Trophoblast cell (in vitro differentiated cells and primary cell): ENCODE measurements around the gene U2AF1L4.

Experiments
- DNase-seq, 2 donors: peaks; one replicate each; pipeline ENCODE4 v3.0.0-alpha.2; 2016
- H2AFZ ChIP-seq: 2 replicates; pipeline ENCODE4 v1.6.1; 2013; ENCODE audit warnings: low read length, moderate library complexity, mild to moderate bottlenecking; ENCODE audit not compliant: insufficient read depth, poor library complexity
- H2AK5ac ChIP-seq: 2 replicates; pipeline ENCODE4 v1.6.1; 2013; ENCODE audit warnings: mild to moderate bottlenecking, low read length
- H2BK120ac ChIP-seq: 2 replicates; pipeline ENCODE4 v1.6.1; 2013; ENCODE audit warnings: low read length, mild to moderate bottlenecking, moderate library complexity; ENCODE audit not compliant: insufficient read depth, poor library complexity
- H2BK12ac ChIP-seq: 2 replicates; pipeline ENCODE4 v1.6.1; 2013; ENCODE audit warnings: mild to moderate bottlenecking, low read length, moderate library complexity
- H2BK5ac ChIP-seq: 2 replicates; pipeline ENCODE4 v1.6.1; 2013; ENCODE audit warnings: low read length, low read depth, moderate library complexity, mild to moderate bottlenecking; ENCODE audit not compliant: poor library complexity
- H3K14ac ChIP-seq: 2 replicates; pipeline ENCODE4 v1.6.1; 2013; ENCODE audit warnings: mild to moderate bottlenecking, low read length
- H3K18ac ChIP-seq: 2 replicates; pipeline ENCODE4 v1.6.1; 2013; ENCODE audit warnings: mild to moderate bottlenecking, low read length
- H3K23ac ChIP-seq: 2 replicates; pipeline ENCODE4 v1.6.1; 2013; ENCODE audit warnings: low read length
- H3K27ac ChIP-seq: 2 replicates; pipeline ENCODE4 v1.5.1; 2013; ENCODE audit warnings: low read depth, mild to moderate bottlenecking, inconsistent platforms, low read length, moderate library complexity
- H3K27me3 ChIP-seq: 2 replicates; pipeline ENCODE4 v1.6.1; 2013; ENCODE audit warnings: inconsistent platforms, mild to moderate bottlenecking, low read length, moderate library complexity; ENCODE audit not compliant: insufficient read depth
- H3K36me3 ChIP-seq, 2 experiments: 1 replicate in 1 of 2; 2 replicates in 1 of 2; pipeline ENCODE4 v1.6.1; 2013; ENCODE audit warnings: low read length in 2 of 2, mild to moderate bottlenecking in 2 of 2, moderate library complexity in 1 of 2; ENCODE audit not compliant: insufficient read depth in 2 of 2, control insufficient read depth in 1 of 2
- H3K4ac ChIP-seq: 2 replicates; pipeline ENCODE4 v1.6.1; 2013; ENCODE audit warnings: low read depth, mild to moderate bottlenecking, low read length, moderate library complexity
- H3K4me1 ChIP-seq, 2 experiments: 1 replicate in 1 of 2; 2 replicates in 1 of 2; pipeline ENCODE4 v1.6.1; 2013; ENCODE audit warnings: low read length in 2 of 2, mild to moderate bottlenecking in 2 of 2, moderate library complexity in 1 of 2; ENCODE audit not compliant: insufficient read depth in 2 of 2, control insufficient read depth in 1 of 2
- H3K4me2 ChIP-seq: 2 replicates; pipeline ENCODE4 v1.6.1; 2013; ENCODE audit warnings: inconsistent platforms, mild to moderate bottlenecking, low read length, moderate library complexity
- H3K4me3 ChIP-seq: 2 replicates; pipeline ENCODE4 v1.5.1; 2013; ENCODE audit warnings: mild to moderate bottlenecking, low read depth, low read length, inconsistent platforms
- H3K79me1 ChIP-seq: one replicate; pipeline ENCODE4 v1.6.1; 2013; ENCODE audit warnings: low read length
- H3K79me2 ChIP-seq: 2 replicates; pipeline ENCODE4 v1.6.1; 2013; ENCODE audit warnings: low read length, mild to moderate bottlenecking; ENCODE audit not compliant: control insufficient read depth, insufficient read depth, poor library complexity
- H3K9ac ChIP-seq: 2 replicates; pipeline ENCODE4 v1.6.1; 2013; ENCODE audit warnings: mild to moderate bottlenecking, low read length
- H3K9me3 ChIP-seq: 2 replicates; pipeline ENCODE4 v1.6.1; 2013; ENCODE audit warnings: low read depth, mild to moderate bottlenecking, control low read depth, inconsistent platforms, low read length; ENCODE audit not compliant: insufficient read depth
- H4K12ac ChIP-seq: 2 replicates; pipeline ENCODE4 v1.6.1; 2013; ENCODE audit warnings: low read depth, mild to moderate bottlenecking, low read length, moderate library complexity
- H4K8ac ChIP-seq: 2 replicates; pipeline ENCODE4 v1.6.1; 2013; ENCODE audit warnings: low read depth, mild to moderate bottlenecking, low read length, moderate library complexity
- H4K91ac ChIP-seq: one replicate; pipeline ENCODE4 v1.6.1; 2013; ENCODE audit warnings: low read depth, mild to moderate bottlenecking, low read length, moderate library complexity
- WGBS: extraction: QIAGEN DNeasy Blood & Tissue Kit; methylation state at CpG from one replicate; pipeline ENCODE4 v1.1.7; 2013; ENCODE audit warnings: missing lambda C conversion rate; ENCODE audit not compliant: insufficient read length, insufficient coverage; ENCODE audit errors: extremely low coverage; 5-methylcytosine and 5-hydroxymethylcytosine counted together

U2AF1L4 gene

GRCh38 chr19:35780717-35781116 lies 35.5 kb upstream of the U2AF1L4 start:
- H4K91ac ChIP-seq, result no peak overlapping the region
- H3K23ac ChIP-seq, result no peak overlapping the region
- H2BK12ac ChIP-seq, result no peak overlapping the region
- no peaks in the 10 kb centered on the region for H3K27me3 ChIP-seq
- no peak overlapping the region for H2AFZ ChIP-seq
- peaks cover 13 to 14% of the 10 kb centered on the region in 2 experiments for H3K36me3 ChIP-seq
- H3K79me1 ChIP-seq, result peaks cover under 1% of the 10 kb centered on the region
- WGBS, result no CpG with 5 or more reads among the region's 20 CpGs
- H3K9ac ChIP-seq, result no peak overlapping the region
- no peak overlapping the region for H3K27ac ChIP-seq
- DNase-seq, result no peak
- H3K4me2 ChIP-seq, result no peak overlapping the region
- no peak overlapping the region for H4K12ac ChIP-seq
- H3K4me1 ChIP-seq, result peaks cover 6 to 17% of the 10 kb centered on the region in 2 experiments
- no peaks in the 10 kb centered on the region for H3K79me2 ChIP-seq
- no peak overlapping the region for H3K18ac ChIP-seq
- H3K9me3 ChIP-seq, result peaks cover 3% of the 10 kb centered on the region
- no peak overlapping the region for H3K14ac ChIP-seq
- no peak overlapping the region for H2BK5ac ChIP-seq
- H3K4ac ChIP-seq, result no peak overlapping the region
- no peak overlapping the region for H4K8ac ChIP-seq
- H2BK120ac ChIP-seq, result no peak overlapping the region
- H2AK5ac ChIP-seq, result no peak overlapping the region
- no peak overlapping the region for H3K4me3 ChIP-seq

GRCh38 chr19:35780058-35780457 lies 34.8 kb upstream of the U2AF1L4 start:
- DNase-seq, result no peak
- Histone ChIP-seq H2AK5ac (no peak overlapping the region), H3K4me3 (no peak overlapping the region), H2BK120ac (no peak overlapping the region), H3K36me3 (peaks cover 10 to 13% of the 10 kb centered on the region in 2 experiments), H4K8ac (no peak overlapping the region), H2BK5ac (no peak overlapping the region), H4K91ac (no peak overlapping the region), H3K79me1 (peaks cover 3% of the 10 kb centered on the region), H3K79me2 (no peaks in the 10 kb centered on the region), H3K23ac (no peak overlapping the region), H3K14ac (no peak overlapping the region), H3K27me3 (no peaks in the 10 kb centered on the region), H2BK12ac (no peak overlapping the region), H3K4me1 (peaks cover 6 to 17% of the 10 kb centered on the region in 2 experiments), H3K27ac (no peak overlapping the region), H3K18ac (no peak overlapping the region), H2AFZ (no peak overlapping the region), H3K9me3 (peaks cover 3% of the 10 kb centered on the region), H3K9ac (no peak overlapping the region), H3K4ac (no peak overlapping the region), H3K4me2 (no peak overlapping the region), H4K12ac (no peak overlapping the region)
- WGBS, result no CpG with 5 or more reads among the region's 16 CpGs

- Histone ChIP-seq H2AFZ (no peak overlapping the region), H3K9me3 (peaks cover 2% of the 10 kb centered on the region), H3K4me2 (no peak overlapping the region), H3K14ac (no peak overlapping the region), H2AK5ac (no peak overlapping the region), H3K18ac (no peak overlapping the region), H3K27me3 (no peaks in the 10 kb centered on the region), H2BK12ac (no peak overlapping the region), H4K8ac (no peak overlapping the region), H3K23ac (no peak overlapping the region), H3K27ac (no peak overlapping the region), H3K9ac (no peak overlapping the region), H3K79me1 (peaks cover 3% of the 10 kb centered on the region), H3K4me1 (peaks cover 6 to 18% of the 10 kb centered on the region in 2 experiments), H4K12ac (no peak overlapping the region), H2BK5ac (no peak overlapping the region), H3K79me2 (no peaks in the 10 kb centered on the region), H2BK120ac (no peak overlapping the region), H4K91ac (no peak overlapping the region), H3K36me3 (peaks cover 10 to 13% of the 10 kb centered on the region in 2 experiments), H3K4me3 (peak overlapping the region; percentile 12), H3K4ac (no peak overlapping the region)
- no CpG with 5 or more reads among the region's 8 CpGs for WGBS
- no peak for DNase-seq
These were observed 33.8 kb upstream of the U2AF1L4 start for GRCh38 chr19:35779033-35779432.

- Histone ChIP-seq H2AFZ (no peak overlapping the region), H3K79me2 (no peaks in the 10 kb centered on the region), H3K27me3 (no peaks in the 10 kb centered on the region), H3K4me1 (peaks cover 6 to 15% of the 10 kb centered on the region in 2 experiments), H2BK5ac (no peak overlapping the region), H4K91ac (no peak overlapping the region), H3K14ac (no peak overlapping the region), H3K4ac (no peak overlapping the region), H3K9me3 (peaks cover 1% of the 10 kb centered on the region), H3K4me2 (no peak overlapping the region), H3K4me3 (no peak overlapping the region), H3K36me3 (peaks cover 10 to 13% of the 10 kb centered on the region in 2 experiments), H2AK5ac (no peak overlapping the region), H4K8ac (no peak overlapping the region), H4K12ac (no peak overlapping the region), H3K9ac (no peak overlapping the region), H2BK120ac (no peak overlapping the region), H3K27ac (no peak overlapping the region), H2BK12ac (no peak overlapping the region), H3K79me1 (peaks cover 3% of the 10 kb centered on the region), H3K18ac (no peak overlapping the region), H3K23ac (no peak overlapping the region)
- WGBS, result no CpG with 5 or more reads among the region's 7 CpGs
- no peak for DNase-seq
These were observed 32.7 kb upstream of the U2AF1L4 start for GRCh38 chr19:35777961-35778360.
